ENCODE results near the gene IRAK3. TPM values are rescaled to one million over a fixed set of nuclear protein-coding genes. Genes with fewer than 3 reads are reported as not detected.
"Not testable (repeated sequence)": the region's sequence is repeated elsewhere in the genome, so short reads cannot be mapped to it uniquely, and the experiment has no call there.

The IRAK3 gene
- total RNA-seq, 4 donors from 2014 or later: 3.8 to 8.8 (median 7.1) TPM

DNA sequence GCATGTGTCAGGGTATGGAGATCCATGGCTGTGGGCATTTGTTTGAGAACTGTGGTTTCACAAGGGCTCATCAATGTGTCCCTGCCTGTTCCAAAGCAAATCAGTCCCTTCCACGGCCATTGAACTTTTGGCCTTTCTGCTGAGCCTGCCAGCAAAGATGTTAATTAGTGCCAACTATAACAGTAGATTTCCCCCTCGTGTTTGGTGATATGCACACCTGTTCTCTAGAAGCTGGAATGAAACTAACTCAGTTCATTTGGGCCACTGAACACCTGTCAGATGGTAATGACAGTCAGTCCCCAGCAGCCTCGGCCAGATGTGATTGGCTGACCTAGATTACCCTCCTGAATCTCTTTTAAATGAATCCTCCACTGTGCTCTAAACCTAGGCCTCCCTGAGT lies 43.2 kb downstream of the IRAK3 start:
- H3K9me3 ChIP-seq: no peaks in the 10 kb centered on the region
- H3K27ac ChIP-seq: no peak overlapping the region
- H3K4me1 ChIP-seq: peaks cover 15% of the 10 kb centered on the region
- TF ChIP-seq POLR2A (IDR thresholded peaks at IDR 0.05): no peak
- TF ChIP-seq, protein P1, sequence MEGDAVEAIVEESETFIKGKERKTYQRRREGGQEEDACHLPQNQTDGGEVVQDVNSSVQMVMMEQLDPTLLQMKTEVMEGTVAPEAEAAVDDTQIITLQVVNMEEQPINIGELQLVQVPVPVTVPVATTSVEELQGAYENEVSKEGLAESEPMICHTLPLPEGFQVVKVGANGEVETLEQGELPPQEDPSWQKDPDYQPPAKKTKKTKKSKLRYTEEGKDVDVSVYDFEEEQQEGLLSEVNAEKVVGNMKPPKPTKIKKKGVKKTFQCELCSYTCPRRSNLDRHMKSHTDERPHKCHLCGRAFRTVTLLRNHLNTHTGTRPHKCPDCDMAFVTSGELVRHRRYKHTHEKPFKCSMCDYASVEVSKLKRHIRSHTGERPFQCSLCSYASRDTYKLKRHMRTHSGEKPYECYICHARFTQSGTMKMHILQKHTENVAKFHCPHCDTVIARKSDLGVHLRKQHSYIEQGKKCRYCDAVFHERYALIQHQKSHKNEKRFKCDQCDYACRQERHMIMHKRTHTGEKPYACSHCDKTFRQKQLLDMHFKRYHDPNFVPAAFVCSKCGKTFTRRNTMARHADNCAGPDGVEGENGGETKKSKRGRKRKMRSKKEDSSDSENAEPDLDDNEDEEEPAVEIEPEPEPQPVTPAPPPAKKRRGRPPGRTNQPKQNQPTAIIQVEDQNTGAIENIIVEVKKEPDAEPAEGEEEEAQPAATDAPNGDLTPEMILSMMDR (IDR thresholded peaks at IDR 0.05): no peak
- TF ChIP-seq POLR2AphosphoS5 (IDR thresholded peaks at IDR 0.05): no peak
- no peak for TF ChIP-seq EP300 (IDR thresholded peaks at IDR 0.05)
- H3K4me3 ChIP-seq: no peak overlapping the region
- DNase-seq (ENCODE audit: low spot score in 2 of 2): no peak
- H3K36me3 ChIP-seq: peaks cover 18% of the 10 kb centered on the region
- no peaks in the 10 kb centered on the region for H3K27me3 ChIP-seq
- WGBS: 46% methylated on average over 3 of the region's 3 CpGs

DNA sequence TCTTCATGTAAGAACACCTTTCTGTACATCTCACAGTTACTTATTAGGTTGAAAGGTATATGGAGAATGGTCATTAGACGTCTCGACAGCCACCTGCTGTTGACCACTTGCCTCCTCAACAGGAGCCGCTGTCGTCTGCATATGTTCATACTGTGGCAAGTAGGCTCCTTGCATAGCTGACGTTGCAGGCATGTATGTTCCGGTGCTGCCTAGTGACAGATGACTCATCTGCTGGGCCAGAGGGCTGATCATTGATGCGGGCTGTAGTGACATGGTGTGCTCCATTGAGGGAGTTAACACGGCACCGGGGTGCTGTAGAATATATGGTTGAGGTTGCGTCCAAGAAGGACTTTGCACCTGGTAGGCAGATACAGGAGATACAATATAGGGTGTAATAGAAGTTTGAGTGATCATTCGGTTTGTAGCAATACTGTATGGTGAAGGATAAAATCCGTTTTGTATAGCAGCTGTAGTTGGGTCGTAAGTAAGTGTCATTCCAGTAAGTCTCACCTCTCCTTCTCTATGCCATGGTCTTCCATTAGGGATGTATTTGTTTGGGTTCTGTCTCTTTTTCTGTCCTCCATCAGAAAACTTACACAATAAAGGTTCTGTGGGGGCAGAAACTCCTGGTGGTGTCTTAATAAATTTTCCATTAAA lies 45.2 kb downstream of the IRAK3 start:
- H3K36me3 ChIP-seq: peaks cover 15% of the 10 kb centered on the region
- peak in 1 of 2 donors; percentile 69 for DNase-seq (ENCODE audit: low spot score in 2 of 2)
- peaks cover 15% of the 10 kb centered on the region for H3K4me1 ChIP-seq
- not testable (repeated sequence) for H3K27ac ChIP-seq, H3K27me3 ChIP-seq, H3K4me3 ChIP-seq, H3K9me3 ChIP-seq
- WGBS: 56% methylated on average over 13 of the region's 13 CpGs

DNA sequence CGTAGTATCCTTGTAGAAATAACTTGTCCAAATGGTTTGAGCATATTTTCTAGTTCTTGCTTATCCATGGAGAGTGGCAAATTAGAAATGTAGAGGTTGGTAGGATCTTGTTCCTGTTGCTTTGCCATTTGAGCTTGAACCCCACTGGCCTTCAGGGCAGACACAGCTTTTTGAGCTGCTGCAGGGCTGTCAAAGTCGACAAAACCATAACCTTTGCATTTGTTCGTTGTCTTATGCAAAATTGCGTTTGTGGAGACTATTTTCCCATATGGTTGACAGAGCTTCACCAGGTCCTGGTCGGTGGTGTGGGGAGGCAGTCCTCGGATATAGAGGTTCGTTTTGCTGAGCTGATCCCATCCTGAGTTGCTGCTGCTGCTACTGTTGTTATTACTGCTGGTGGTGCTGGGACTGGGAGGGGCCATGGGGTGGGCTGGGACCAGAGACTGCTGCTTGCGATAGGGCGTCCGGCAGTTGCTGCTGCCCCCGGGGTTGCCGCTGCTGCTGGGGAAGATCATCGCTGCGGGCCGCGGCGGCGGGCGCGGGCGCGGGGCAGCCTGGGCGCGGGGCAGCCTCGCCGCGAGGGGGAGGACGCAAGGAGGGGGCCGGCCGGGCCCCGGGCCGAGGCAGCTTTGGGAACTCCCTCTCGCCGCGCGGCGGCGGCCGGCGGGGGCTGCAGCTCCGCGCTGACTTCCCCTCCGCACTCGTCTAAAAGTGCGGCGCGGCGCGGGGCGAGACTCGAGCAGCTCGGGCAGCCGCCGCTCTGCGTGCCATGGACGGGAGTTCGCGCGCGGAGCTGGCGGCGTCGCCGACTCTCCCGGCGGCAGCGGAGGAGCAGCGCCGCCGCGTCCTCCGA lies 46.0 kb downstream of the IRAK3 start:
- peak overlapping the region; percentile 41 for H3K27ac ChIP-seq
- H3K9me3 ChIP-seq, H3K27me3 ChIP-seq, H3K36me3 ChIP-seq: not testable (repeated sequence)
- peak overlapping the region; percentile 58 for H3K4me3 ChIP-seq
- peaks cover 15% of the 10 kb centered on the region for H3K4me1 ChIP-seq
- peak; percentile 62 to 81 for DNase-seq (ENCODE audit: low spot score in 2 of 2)
- WGBS: 4% methylated on average over 38 of the region's 72 CpGs

DNA sequence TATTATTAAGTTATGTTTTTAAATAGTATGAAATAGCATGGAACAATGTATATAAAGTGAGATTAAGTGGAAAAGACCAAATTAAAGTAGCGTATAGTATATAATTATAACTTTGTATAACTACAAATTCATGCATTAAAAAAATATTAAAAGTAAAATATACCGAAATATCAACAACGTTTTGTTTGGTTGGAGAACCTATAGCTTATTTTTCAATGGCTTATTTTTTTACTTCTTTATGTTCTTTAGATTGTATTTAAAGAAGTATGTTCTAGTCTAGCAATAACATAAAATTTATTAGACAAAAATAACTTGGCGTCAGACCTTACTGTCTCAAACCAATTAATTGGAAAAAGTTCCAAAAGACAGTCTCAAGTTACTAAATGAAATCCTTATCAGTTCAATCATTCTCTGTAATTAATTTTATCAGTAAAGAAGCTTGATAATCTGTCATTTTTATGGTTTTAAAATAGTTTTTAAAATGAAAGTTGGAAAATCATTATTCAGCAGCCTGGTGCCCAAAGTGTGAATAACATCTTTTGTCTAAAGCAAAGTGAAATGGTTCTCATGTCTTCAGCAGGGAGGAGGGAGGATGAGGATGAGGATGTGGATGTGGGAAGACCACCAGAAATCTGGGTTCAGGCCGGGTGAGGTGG lies 46.7 kb downstream of the IRAK3 start:
- no peak overlapping the region for H3K27ac ChIP-seq
- peaks cover 15% of the 10 kb centered on the region for H3K4me1 ChIP-seq
- no peaks in the 10 kb centered on the region for H3K27me3 ChIP-seq
- H3K4me3 ChIP-seq: peak overlapping the region; percentile 58
- DNase-seq (ENCODE audit: low spot score in 2 of 2): no peak
- peaks cover 2% of the 10 kb centered on the region for H3K36me3 ChIP-seq
- 27% methylated on average over 5 of the region's 5 CpGs for WGBS
- no peaks in the 10 kb centered on the region for H3K9me3 ChIP-seq
- TF ChIP-seq POLR2AphosphoS5 (IDR thresholded peaks at IDR 0.05): no peak
- TF ChIP-seq, protein P1 (IDR thresholded peaks at IDR 0.05): no peak
- no peak for TF ChIP-seq POLR2A (IDR thresholded peaks at IDR 0.05)
- TF ChIP-seq EP300 (IDR thresholded peaks at IDR 0.05): no peak

DNA sequence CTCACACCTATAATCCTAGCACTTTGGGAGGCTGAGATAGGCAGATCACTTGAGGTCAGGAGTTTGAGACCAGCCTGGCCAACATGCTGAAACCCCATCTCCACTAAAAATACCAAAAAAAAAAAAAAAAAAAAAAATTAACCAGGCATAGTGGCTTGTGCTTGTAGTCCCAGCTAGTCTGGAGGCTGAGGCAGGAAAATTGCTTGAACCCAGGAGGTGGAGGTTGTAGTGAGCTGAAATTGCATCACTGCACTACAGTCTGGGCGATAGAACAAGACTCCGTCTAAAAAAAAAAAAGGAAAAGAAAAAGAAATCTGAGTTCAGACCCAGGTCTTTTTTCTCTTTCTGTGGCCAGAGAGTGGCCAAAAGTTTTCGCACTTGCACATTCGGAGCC lies 47.3 kb downstream of the IRAK3 start:
- H3K9me3 ChIP-seq; H3K36me3 ChIP-seq; H3K4me3 ChIP-seq; H3K27ac ChIP-seq; DNase-seq (ENCODE audit: low spot score in 2 of 2); H3K27me3 ChIP-seq: not testable (repeated sequence)
- peaks cover 15% of the 10 kb centered on the region for H3K4me1 ChIP-seq
- WGBS: 98% methylated on average over 4 of the region's 4 CpGs

DNA sequence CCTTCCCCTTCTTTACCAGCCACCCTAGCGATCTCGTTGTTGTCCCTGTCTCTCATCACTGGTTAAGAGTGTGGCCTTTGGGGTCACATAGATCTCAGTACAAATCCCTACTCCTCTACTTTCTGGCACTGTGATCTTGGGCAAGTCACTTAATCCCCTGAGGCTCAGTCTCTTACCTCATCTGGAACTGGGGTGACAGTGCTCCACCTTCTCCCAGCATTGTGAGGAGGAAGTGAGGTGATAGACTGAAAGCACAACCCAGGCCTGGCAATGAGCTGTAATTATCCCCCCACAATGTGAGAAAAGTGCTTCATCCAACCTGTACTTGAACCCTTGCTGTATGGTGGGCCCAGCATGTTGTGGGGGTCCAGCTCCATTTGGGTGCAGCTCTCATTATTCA lies 48.0 kb downstream of the IRAK3 start:
- Histone ChIP-seq H3K4me1 (peaks cover 15% of the 10 kb centered on the region), H3K27ac (no peak overlapping the region), H3K36me3 (no peaks in the 10 kb centered on the region), H3K4me3 (no peak overlapping the region), H3K27me3 (no peaks in the 10 kb centered on the region), H3K9me3 (no peaks in the 10 kb centered on the region)
- DNase-seq (ENCODE audit: low spot score in 2 of 2): no peak
- TF ChIP-seq POLR2A (IDR thresholded peaks at IDR 0.05) (no peak), EP300 (IDR thresholded peaks at IDR 0.05) (no peak)
- WGBS: 94% methylated on average over 2 of the region's 2 CpGs

DNA sequence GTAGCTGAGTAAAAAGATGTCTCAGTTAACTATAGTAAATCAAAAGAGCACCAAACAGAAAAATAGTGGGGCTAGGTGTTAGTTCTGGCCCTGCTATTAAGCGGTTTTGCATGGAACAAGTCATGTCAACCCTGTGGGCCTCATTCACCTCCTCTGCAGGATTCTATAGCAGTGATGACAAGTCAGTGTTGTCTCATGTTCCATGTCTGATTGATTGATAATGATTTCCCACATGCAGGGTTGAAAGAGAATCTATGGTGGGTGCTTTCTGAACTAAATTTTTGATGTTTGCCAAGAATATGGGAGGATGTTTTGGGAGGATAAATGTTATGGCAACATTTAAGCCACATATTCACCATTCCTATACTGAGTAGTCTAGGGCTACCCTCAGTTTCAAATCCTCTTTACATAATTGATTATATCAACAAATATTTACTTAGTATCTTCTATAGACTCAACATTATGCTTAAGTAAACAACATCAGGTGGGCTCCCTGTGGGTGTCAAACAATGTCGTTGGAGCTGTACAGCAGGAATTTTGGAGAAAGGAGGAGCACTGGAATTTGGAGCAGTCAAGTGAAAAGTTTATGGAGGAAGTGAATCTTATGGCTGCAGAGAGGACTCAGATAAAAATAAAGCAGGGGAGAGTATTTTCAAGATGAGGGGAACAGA lies 48.6 kb downstream of the IRAK3 start:
- WGBS: 79% methylated on average over 2 of the region's 2 CpGs
- TF ChIP-seq EP300 (IDR thresholded peaks at IDR 0.05) (no peak), POLR2AphosphoS5 (IDR thresholded peaks at IDR 0.05) (no peak), POLR2A (IDR thresholded peaks at IDR 0.05) (no peak)
- TF ChIP-seq, protein P1 (IDR thresholded peaks at IDR 0.05): no peak
- DNase-seq (ENCODE audit: low spot score in 2 of 2): no peak
- Histone ChIP-seq H3K36me3 (no peaks in the 10 kb centered on the region), H3K9me3 (no peaks in the 10 kb centered on the region), H3K4me3 (no peak overlapping the region), H3K27me3 (no peaks in the 10 kb centered on the region), H3K4me1 (peaks cover 15% of the 10 kb centered on the region), H3K27ac (no peak overlapping the region)
